ENCODE results near the gene PDE6C. TPM values are rescaled to one million over a fixed set of nuclear protein-coding genes. Genes with fewer than 3 reads are reported as not detected.
A peak's percentile ranks its signal among the peaks of the same experiment; 100 is the strongest.

Gene PDE6C
- total RNA-seq, 1 experiment from 2014 or later, result not detected

DNA sequence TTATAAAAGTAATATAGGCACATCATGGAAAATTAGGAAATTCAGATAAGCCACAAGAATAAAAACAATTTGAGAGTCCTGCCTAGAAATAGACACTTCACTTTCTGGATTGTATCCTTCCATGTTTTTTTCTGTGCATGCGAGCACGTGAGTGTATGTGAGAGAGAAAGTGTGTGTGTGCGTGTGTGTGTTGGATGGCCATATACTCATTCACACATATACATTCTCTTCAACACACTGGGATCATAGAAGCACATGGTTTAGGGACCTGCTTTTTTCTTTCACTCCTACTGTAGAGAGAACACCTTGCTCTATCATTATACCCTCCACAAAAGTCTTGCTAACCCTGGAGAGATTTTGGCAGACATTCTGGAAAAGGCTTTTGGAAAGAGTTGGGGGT lies 38.4 kb upstream of the PDE6C start:
- no peak overlapping the region for H3K27ac ChIP-seq (ENCODE audit: low read length)
- no peaks in the 10 kb centered on the region for H3K9me3 ChIP-seq (ENCODE audit: control insufficient read depth, insufficient read depth, low read depth, low read length)
- DNase-seq (ENCODE audit: low read depth, low spot score) (no peak), ATAC-seq (no peak)
- peaks cover 19% of the 10 kb centered on the region for H3K4me1 ChIP-seq (ENCODE audit: control insufficient read depth, insufficient read depth, low read length)
- POLR2A ChIA-PET, result no interaction called here
- in situ Hi-C loops (cut with HindIII; ENCODE audit: low pct_unique_long_range_greater_than_20kb, low sequenced_read_pairs) (no loop called here), intact Hi-C loops (cut with micrococcal nuclease; ENCODE audit: unreplicated experiment) (no loop called here)
- CTCF ChIA-PET, result no interaction called here
- H3K27me3 ChIP-seq (ENCODE audit: control insufficient read depth, insufficient read depth, low read length), result peaks cover 5% of the 10 kb centered on the region
- TF ChIP-seq POLR2AphosphoS5 (IDR thresholded peaks at IDR 0.05; ENCODE audit: low read depth, low read length), result no peak
- no peak for TF ChIP-seq TCF7L2 (IDR thresholded peaks at IDR 0.05; ENCODE audit: low read depth, low read length)
- TF ChIP-seq, protein P1, sequence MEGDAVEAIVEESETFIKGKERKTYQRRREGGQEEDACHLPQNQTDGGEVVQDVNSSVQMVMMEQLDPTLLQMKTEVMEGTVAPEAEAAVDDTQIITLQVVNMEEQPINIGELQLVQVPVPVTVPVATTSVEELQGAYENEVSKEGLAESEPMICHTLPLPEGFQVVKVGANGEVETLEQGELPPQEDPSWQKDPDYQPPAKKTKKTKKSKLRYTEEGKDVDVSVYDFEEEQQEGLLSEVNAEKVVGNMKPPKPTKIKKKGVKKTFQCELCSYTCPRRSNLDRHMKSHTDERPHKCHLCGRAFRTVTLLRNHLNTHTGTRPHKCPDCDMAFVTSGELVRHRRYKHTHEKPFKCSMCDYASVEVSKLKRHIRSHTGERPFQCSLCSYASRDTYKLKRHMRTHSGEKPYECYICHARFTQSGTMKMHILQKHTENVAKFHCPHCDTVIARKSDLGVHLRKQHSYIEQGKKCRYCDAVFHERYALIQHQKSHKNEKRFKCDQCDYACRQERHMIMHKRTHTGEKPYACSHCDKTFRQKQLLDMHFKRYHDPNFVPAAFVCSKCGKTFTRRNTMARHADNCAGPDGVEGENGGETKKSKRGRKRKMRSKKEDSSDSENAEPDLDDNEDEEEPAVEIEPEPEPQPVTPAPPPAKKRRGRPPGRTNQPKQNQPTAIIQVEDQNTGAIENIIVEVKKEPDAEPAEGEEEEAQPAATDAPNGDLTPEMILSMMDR (IDR thresholded peaks at IDR 0.05), result no peak
- TF ChIP-seq, protein P2, sequence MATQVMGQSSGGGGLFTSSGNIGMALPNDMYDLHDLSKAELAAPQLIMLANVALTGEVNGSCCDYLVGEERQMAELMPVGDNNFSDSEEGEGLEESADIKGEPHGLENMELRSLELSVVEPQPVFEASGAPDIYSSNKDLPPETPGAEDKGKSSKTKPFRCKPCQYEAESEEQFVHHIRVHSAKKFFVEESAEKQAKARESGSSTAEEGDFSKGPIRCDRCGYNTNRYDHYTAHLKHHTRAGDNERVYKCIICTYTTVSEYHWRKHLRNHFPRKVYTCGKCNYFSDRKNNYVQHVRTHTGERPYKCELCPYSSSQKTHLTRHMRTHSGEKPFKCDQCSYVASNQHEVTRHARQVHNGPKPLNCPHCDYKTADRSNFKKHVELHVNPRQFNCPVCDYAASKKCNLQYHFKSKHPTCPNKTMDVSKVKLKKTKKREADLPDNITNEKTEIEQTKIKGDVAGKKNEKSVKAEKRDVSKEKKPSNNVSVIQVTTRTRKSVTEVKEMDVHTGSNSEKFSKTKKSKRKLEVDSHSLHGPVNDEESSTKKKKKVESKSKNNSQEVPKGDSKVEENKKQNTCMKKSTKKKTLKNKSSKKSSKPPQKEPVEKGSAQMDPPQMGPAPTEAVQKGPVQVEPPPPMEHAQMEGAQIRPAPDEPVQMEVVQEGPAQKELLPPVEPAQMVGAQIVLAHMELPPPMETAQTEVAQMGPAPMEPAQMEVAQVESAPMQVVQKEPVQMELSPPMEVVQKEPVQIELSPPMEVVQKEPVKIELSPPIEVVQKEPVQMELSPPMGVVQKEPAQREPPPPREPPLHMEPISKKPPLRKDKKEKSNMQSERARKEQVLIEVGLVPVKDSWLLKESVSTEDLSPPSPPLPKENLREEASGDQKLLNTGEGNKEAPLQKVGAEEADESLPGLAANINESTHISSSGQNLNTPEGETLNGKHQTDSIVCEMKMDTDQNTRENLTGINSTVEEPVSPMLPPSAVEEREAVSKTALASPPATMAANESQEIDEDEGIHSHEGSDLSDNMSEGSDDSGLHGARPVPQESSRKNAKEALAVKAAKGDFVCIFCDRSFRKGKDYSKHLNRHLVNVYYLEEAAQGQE (IDR thresholded peaks at IDR 0.05; ENCODE audit: insufficient read depth in 1 of 2, low read depth in 2 of 2, low read length in 1 of 2), result no peak
- no peak for TF ChIP-seq SIN3A (IDR thresholded peaks at IDR 0.05; ENCODE audit: borderline replicate concordance, insufficient read depth, low read depth, low read length)
- no TSS peak for BruUV-seq (replicated peaks)
- no peak overlapping the region for H3K4me3 ChIP-seq (ENCODE audit: low read depth in 2 of 2, low read length in 2 of 2)
- H3K36me3 ChIP-seq (ENCODE audit: control insufficient read depth, insufficient read depth, low read length), result no peaks in the 10 kb centered on the region

DNA sequence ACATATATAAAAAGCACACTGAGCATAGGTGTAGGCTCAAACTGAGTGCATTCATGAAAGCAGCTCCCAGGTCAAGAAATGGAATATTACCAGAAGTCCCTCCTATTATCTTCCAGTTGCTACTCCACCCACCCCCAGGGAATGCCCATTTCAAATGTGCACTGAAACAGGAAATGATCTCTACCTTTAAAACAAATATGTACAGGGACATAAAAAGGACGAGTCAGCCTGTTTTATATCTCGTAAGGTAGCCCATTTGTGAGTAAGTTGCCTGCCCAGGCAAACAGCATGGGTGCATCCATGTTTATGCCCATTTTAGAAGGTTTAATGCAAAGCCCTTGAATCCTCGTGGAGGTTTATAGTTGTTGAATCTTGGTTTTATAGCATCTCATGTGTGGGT lies 35.4 kb upstream of the PDE6C start:
- Histone ChIP-seq H3K27me3 (ENCODE audit: control insufficient read depth, insufficient read depth, low read length) (no peaks in the 10 kb centered on the region), H3K9me3 (ENCODE audit: control insufficient read depth, insufficient read depth, low read depth, low read length) (peaks cover 6% of the 10 kb centered on the region; the same call in 1 of the 2 replicates), H3K4me1 (ENCODE audit: control insufficient read depth, insufficient read depth, low read length) (peaks cover 25% of the 10 kb centered on the region), H3K36me3 (ENCODE audit: control insufficient read depth, insufficient read depth, low read length) (no peaks in the 10 kb centered on the region), H3K27ac (ENCODE audit: low read length) (peak overlapping the region; percentile 12; the same call in 1 of the 2 replicates), H3K4me3 (ENCODE audit: low read depth in 2 of 2, low read length in 2 of 2) (no peak overlapping the region)
- in situ Hi-C loops (cut with HindIII; ENCODE audit: low pct_unique_long_range_greater_than_20kb, low sequenced_read_pairs), result no loop called here
- DNase-seq (ENCODE audit: low read depth, low spot score) (peak; percentile 27), ATAC-seq (peak; percentile 56)
- ChIA-PET POLR2A (interaction anchor here (0.6 kb wide), 1 partner anchor 19 kb away, joined by 7 read pairs; no protein-coding TSS in a partner anchor), CTCF (no interaction called here)
- TF ChIP-seq SIN3A (IDR thresholded peaks at IDR 0.05; ENCODE audit: borderline replicate concordance, insufficient read depth, low read depth, low read length) (no peak), TCF7L2 (IDR thresholded peaks at IDR 0.05; ENCODE audit: low read depth, low read length) (no peak), POLR2AphosphoS5 (IDR thresholded peaks at IDR 0.05; ENCODE audit: low read depth, low read length) (no peak)
- TF ChIP-seq, protein P1 (IDR thresholded peaks at IDR 0.05), result no peak
- TF ChIP-seq, protein P2 (IDR thresholded peaks at IDR 0.05; ENCODE audit: insufficient read depth in 1 of 2, low read depth in 2 of 2, low read length in 1 of 2), result no peak
- intact Hi-C loops (cut with micrococcal nuclease; ENCODE audit: unreplicated experiment), result no loop called here
- BruUV-seq (replicated peaks), result no TSS peak

Measured in Panc1 (cell line).